Keratinocyte (primary cell): ENCODE measurements around the gene NPAS3. TPM values are rescaled to one million over a fixed set of nuclear protein-coding genes. Genes with fewer than 3 reads are reported as not detected.

ENCODE experiments used
- DNase-seq: peaks from one replicate; pipeline ENCODE4 v3.0.0-alpha.2; 2011; ENCODE audit warnings: low read depth, missing footprints, low spot score
- FAIRE-seq: peaks from 2 replicates; lab custom pipeline; 2011; peaks lifted over from hg19 to GRCh38; lab: Jason Lieb, UNC
- H2AFZ ChIP-seq: 2 replicates; pipeline ENCODE4 v1.6.0; 2012; ENCODE audit warnings: low read length, control low read depth, inconsistent platforms; ENCODE audit not compliant: control insufficient read depth
- H3K27ac ChIP-seq: 2 replicates; pipeline ENCODE4 v1.5.1; 2011; ENCODE audit warnings: low read length; ENCODE audit not compliant: control insufficient read depth, insufficient read depth
- H3K27me3 ChIP-seq: 3 replicates; pipeline ENCODE4 v1.6.0; 2011; ENCODE audit warnings: low read length; ENCODE audit not compliant: control insufficient read depth, insufficient read depth; ENCODE audit errors: extremely low read depth
- H3K36me3 ChIP-seq, 2 experiments: 2 replicates in 1 of 2; 3 replicates in 1 of 2; pipeline ENCODE4 v1.5.1; 2011; ENCODE audit warnings: low read length in 2 of 2, mild to moderate bottlenecking in 1 of 2; ENCODE audit not compliant: control insufficient read depth in 2 of 2, insufficient read depth in 2 of 2; ENCODE audit errors: extremely low read depth in 1 of 2
- H3K4me1 ChIP-seq: 3 replicates; pipeline ENCODE4 v1.5.1; 2011; ENCODE audit warnings: low read length; ENCODE audit not compliant: control insufficient read depth, insufficient read depth; ENCODE audit errors: extremely low read depth
- H3K4me2 ChIP-seq: 3 replicates; pipeline ENCODE4 v1.6.0; 2011; ENCODE audit warnings: low read depth, low read length; ENCODE audit not compliant: control insufficient read depth, insufficient read depth; ENCODE audit errors: extremely low read depth
- H3K4me3 ChIP-seq, 3 experiments: fragments of 200-600 bp in 1 of 3; sonication (generic) in 1 of 3; 2 replicates in 2 of 3; 3 replicates in 1 of 3; pipeline ENCODE4 v1.5.1; 2011 to 2016; ENCODE audit warnings: low read length in 3 of 3, mild to moderate bottlenecking in 3 of 3, control low read depth in 2 of 3, inconsistent platforms in 1 of 3, low read depth in 1 of 3, mixed read lengths in 1 of 3, mixed run types in 1 of 3, moderate library complexity in 1 of 3; ENCODE audit not compliant: control insufficient read depth in 2 of 3, insufficient read depth in 2 of 3; ENCODE audit errors: extremely low read depth in 1 of 3
- H3K79me2 ChIP-seq: 2 replicates; pipeline ENCODE4 v1.6.0; 2012; ENCODE audit warnings: low read length; ENCODE audit not compliant: control insufficient read depth, insufficient read depth
- H3K9ac ChIP-seq: 3 replicates; pipeline ENCODE4 v1.6.0; 2011; ENCODE audit warnings: low read length; ENCODE audit not compliant: control insufficient read depth, insufficient read depth; ENCODE audit errors: extremely low read depth
- H3K9me1 ChIP-seq: 3 replicates; pipeline ENCODE4 v1.6.0; 2011; ENCODE audit warnings: low read length; ENCODE audit not compliant: control insufficient read depth, insufficient read depth; ENCODE audit errors: extremely low read depth
- H3K9me3 ChIP-seq: 2 replicates; pipeline ENCODE4 v1.5.1; 2012; ENCODE audit warnings: low read depth, low read length; ENCODE audit not compliant: control insufficient read depth
- H4K20me1 ChIP-seq: 3 replicates; pipeline ENCODE4 v1.6.0; 2011; ENCODE audit warnings: low read length; ENCODE audit not compliant: control insufficient read depth, insufficient read depth; ENCODE audit errors: extremely low read depth
- EZH2 ChIP-seq: IDR thresholded peaks from one replicate; pipeline ENCODE4 v1.6.1; 2012; ENCODE audit warnings: inconsistent platforms, mild to moderate bottlenecking, low read length, moderate library complexity
- dilution Hi-C: fragments of 300-500 bp; cut with MboI; formaldehyde crosslinking; loops from one replicate; pipeline ENCODE4 v1.7.0; 2020; ENCODE audit warnings: low sequenced_read_pairs; ENCODE audit not compliant: extremely low pct_ligation_motif_present
- polyA plus RNA-seq, 5 experiments: library from polyadenylated mRNA; depleted of rRNA in 3 of 5; stranded (reverse) in 3 of 5; stranded (forward) in 1 of 5; unstranded in 1 of 5; fragments of >200 nt; gene quantifications; 1 replicate in 1 of 5; 2 replicates in 3 of 5; 3 replicates in 1 of 5; pipeline versions ENCODE4 v1.2.1 to v1.2.3, GENCODE V29; 2011 to 2012; ENCODE audit warnings: missing spikeins in 2 of 5, low read depth in 1 of 5, low replicate concordance in 1 of 5
- TF ChIP-seq, protein P1 (sequence below), 3 experiments: IDR thresholded peaks in 1 of 3; conservative IDR thresholded peaks in 1 of 3; optimal IDR thresholded peaks in 1 of 3; 2 replicates in 2 of 3; 3 replicates in 1 of 3; pipeline versions ENCODE3 to v1.5.1; 2011; ENCODE audit warnings: low read length in 3 of 3, mild to moderate bottlenecking in 3 of 3, moderate library complexity in 2 of 3, control low read depth in 1 of 3, inconsistent platforms in 1 of 3; ENCODE audit not compliant: insufficient read depth in 2 of 3; ENCODE audit errors: extremely low read depth in 1 of 3

Gene NPAS3
- polyA plus RNA-seq, 1 donor (not counting 4 experiments of a cell fraction or from before 2014, with no cell fraction given) = 0.07 TPM

GRCh38 chr14:32934881-32935633, 3.6 kb upstream of the NPAS3 start:
- H3K9me1 ChIP-seq = no peaks in the 10 kb centered on the region
- no peak overlapping the region for H3K4me3 ChIP-seq
- no peak overlapping the region for H3K9ac ChIP-seq
- no peaks in the 10 kb centered on the region for H3K79me2 ChIP-seq
- no peaks in the 10 kb centered on the region for H3K9me3 ChIP-seq
- no peaks in the 10 kb centered on the region for H3K4me1 ChIP-seq
- no peak overlapping the region for H2AFZ ChIP-seq
- H3K27ac ChIP-seq = no peak overlapping the region
- DNase-seq (no peak), FAIRE-seq (no peak)
- H3K36me3 ChIP-seq = no peaks in the 10 kb centered on the region
- H4K20me1 ChIP-seq = no peaks in the 10 kb centered on the region
- TF ChIP-seq EZH2 = peak; percentile 99
- TF ChIP-seq, protein P1, sequence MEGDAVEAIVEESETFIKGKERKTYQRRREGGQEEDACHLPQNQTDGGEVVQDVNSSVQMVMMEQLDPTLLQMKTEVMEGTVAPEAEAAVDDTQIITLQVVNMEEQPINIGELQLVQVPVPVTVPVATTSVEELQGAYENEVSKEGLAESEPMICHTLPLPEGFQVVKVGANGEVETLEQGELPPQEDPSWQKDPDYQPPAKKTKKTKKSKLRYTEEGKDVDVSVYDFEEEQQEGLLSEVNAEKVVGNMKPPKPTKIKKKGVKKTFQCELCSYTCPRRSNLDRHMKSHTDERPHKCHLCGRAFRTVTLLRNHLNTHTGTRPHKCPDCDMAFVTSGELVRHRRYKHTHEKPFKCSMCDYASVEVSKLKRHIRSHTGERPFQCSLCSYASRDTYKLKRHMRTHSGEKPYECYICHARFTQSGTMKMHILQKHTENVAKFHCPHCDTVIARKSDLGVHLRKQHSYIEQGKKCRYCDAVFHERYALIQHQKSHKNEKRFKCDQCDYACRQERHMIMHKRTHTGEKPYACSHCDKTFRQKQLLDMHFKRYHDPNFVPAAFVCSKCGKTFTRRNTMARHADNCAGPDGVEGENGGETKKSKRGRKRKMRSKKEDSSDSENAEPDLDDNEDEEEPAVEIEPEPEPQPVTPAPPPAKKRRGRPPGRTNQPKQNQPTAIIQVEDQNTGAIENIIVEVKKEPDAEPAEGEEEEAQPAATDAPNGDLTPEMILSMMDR (optimal IDR thresholded peaks at IDR 0.05 in 1 of 3, IDR thresholded peaks at IDR 0.05 in 1 of 3, conservative IDR thresholded peaks at IDR 0.05 in 1 of 3; ENCODE audit: extremely low read depth in 1 of 3, insufficient read depth in 2 of 3, low read length in 3 of 3) = no peak
- dilution Hi-C loops = no loop called here
- peak overlapping the region; percentile 24 for H3K4me2 ChIP-seq
- peaks cover 77% of the 10 kb centered on the region for H3K27me3 ChIP-seq

DNA sequence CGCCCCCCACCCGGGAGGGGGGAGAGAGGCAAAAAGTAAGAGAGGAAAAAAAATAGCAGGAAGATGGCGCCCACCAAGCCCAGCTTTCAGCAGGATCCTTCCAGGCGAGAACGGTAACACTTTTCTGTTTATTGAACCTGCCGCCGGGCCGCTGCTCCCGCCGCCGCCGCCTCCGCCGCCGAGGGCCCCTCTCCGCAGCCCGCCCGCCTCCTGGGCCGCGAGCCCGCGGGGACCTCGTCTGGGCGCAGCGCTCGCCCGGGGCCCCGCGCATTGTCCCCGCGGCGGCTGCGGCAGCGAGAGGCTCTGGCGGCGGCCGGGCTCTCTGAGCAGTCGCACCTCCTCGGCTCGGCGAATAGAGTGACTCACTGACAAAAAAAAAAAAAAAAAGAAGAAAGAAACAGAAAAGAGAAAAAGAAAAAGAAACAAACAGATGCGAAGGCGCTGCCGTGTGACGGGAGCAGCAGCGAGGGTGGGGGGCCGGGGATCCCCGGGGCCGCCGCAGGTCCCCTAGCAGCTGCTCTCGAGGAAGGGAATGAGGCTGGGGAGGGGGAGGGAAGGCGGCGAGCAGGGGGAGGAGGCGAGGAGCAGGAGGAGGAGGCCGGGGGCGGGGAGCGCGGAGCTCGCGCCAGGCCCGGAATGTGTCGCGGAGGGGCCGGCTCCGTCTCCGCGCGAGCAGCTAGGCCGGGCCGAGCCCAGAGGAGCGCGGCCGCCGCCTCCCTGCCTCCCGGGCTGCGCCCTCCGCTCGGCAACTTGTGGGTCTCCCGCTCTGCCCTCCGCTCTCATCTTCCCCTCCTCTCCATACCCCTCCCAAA, 781 bp downstream of the NPAS3 start:
- Histone ChIP-seq H3K9ac (no peak overlapping the region), H3K4me2 (peak overlapping the region; percentile 56), H4K20me1 (no peaks in the 10 kb centered on the region), H3K4me3 (peak overlapping the region; percentile 43 to 65 (median 48)), H3K36me3 (no peaks in the 10 kb centered on the region), H3K27ac (no peak overlapping the region), H3K9me1 (no peaks in the 10 kb centered on the region), H3K4me1 (no peaks in the 10 kb centered on the region), H3K79me2 (no peaks in the 10 kb centered on the region), H3K27me3 (peaks cover 56% of the 10 kb centered on the region), H3K9me3 (no peaks in the 10 kb centered on the region), H2AFZ (no peak overlapping the region)
- no peak for TF ChIP-seq EZH2
- TF ChIP-seq, protein P1 (optimal IDR thresholded peaks at IDR 0.05 in 1 of 3, IDR thresholded peaks at IDR 0.05 in 1 of 3, conservative IDR thresholded peaks at IDR 0.05 in 1 of 3; ENCODE audit: extremely low read depth in 1 of 3, insufficient read depth in 2 of 3, low read length in 3 of 3) = no peak
- no peak for DNase-seq
- dilution Hi-C loops = no loop called here
- FAIRE-seq = no peak
